HG03196 (cell line): ENCODE measurements around the gene MRPL51.
"Not testable (repeated sequence)": the region's sequence is repeated elsewhere in the genome, so short reads cannot be mapped to it uniquely, and the experiment has no call there.

Source experiments
- ATAC-seq: cut with Tn5 transposase; IDR thresholded peaks from one replicate; pipeline ENCODE4 v1.9.1; 2021; ENCODE audit not compliant: unreplicated experiment

MRPL51 gene

GRCh38 chr12:6492838-6493496 lies at the start of gene MRPL51:
TSS of gene MRPL51 (minus strand) at chr12:6493262. CDS start at chr12:6493136, 126 bp downstream.
- ATAC-seq, result peak; percentile 55

GRCh38 chr12:6542209-6543009 lies 49.3 kb upstream of the MRPL51 start:
- no peak for ATAC-seq

- ATAC-seq, result no peak
Measured at GRCh38 chr12:6541371-6542165, 48.5 kb upstream of the MRPL51 start.

GRCh38 chr12:6540181-6540877 lies 47.3 kb upstream of the MRPL51 start:
- no peak for ATAC-seq

GRCh38 chr12:6539707-6540134 lies 46.7 kb upstream of the MRPL51 start:
- no peak for ATAC-seq

GRCh38 chr12:6539314-6539682 lies 46.2 kb upstream of the MRPL51 start:
- no peak for ATAC-seq

- no peak for ATAC-seq
Measured at GRCh38 chr12:6538420-6539313, 45.6 kb upstream of the MRPL51 start.

GRCh38 chr12:6537580-6538419 lies 44.7 kb upstream of the MRPL51 start:
- ATAC-seq, result not testable (repeated sequence)

- no peak for ATAC-seq
Measured at GRCh38 chr12:6536894-6537579, 44.0 kb upstream of the MRPL51 start.

GRCh38 chr12:6535960-6536847 lies 43.1 kb upstream of the MRPL51 start:
- ATAC-seq, result no peak

GRCh38 chr12:6535697-6535946 lies 42.6 kb upstream of the MRPL51 start:
- ATAC-seq, result no peak

- peak; percentile 4 for ATAC-seq
Measured at GRCh38 chr12:6534945-6535696, 42.1 kb upstream of the MRPL51 start.

GRCh38 chr12:6534695-6534944 lies 41.6 kb upstream of the MRPL51 start:
- no peak for ATAC-seq

- peak; percentile 52 for ATAC-seq
Measured at GRCh38 chr12:6533923-6534694, 41.0 kb upstream of the MRPL51 start, which contains the start of gene GAPDH. TSS of gene GAPDH (plus strand) at chr12:6534517. CDS start at chr12:6534833, 316 bp downstream.

- peak; percentile 7 for ATAC-seq
Measured at GRCh38 chr12:6533653-6533922, 40.5 kb upstream of the MRPL51 start.

- ATAC-seq, result peak; percentile 15
Measured at GRCh38 chr12:6532927-6533652, 40.0 kb upstream of the MRPL51 start.
